GM10248 (cell line): Measurements from ENCODE around the gene CT45A8.
A peak's percentile ranks its signal among the peaks of the same experiment; 100 is the strongest.
"Not testable (repeated sequence)": the region's sequence is repeated elsewhere in the genome, so short reads cannot be mapped to it uniquely, and the experiment has no call there.

Source experiments
- CTCF ChIA-PET: fragments of 300-600 bp; sonication (Branson Sonifier 250); formaldehyde crosslinking; extraction: SDS; loops from one replicate; lab custom pipeline; 2021; ENCODE audit warnings: antibody characterized with exemption; lab: Yijun Ruan, JAX
- POLR2A ChIA-PET: fragments of 350-650 bp; sonication (Branson Sonifier 250); formaldehyde crosslinking; extraction: SDS; loops from one replicate; lab custom pipeline; 2020; ENCODE audit warnings: antibody characterized with exemption; lab: Yijun Ruan, JAX
- DNase-seq: peaks from one replicate; pipeline ENCODE4 v3.0.0; 2012; ENCODE audit errors: extremely low spot score
- TF ChIP-seq, protein P1 (sequence below): IDR thresholded peaks from 2 replicates; pipeline ENCODE4 v1.5.1; 2012; ENCODE audit warnings: mild to moderate bottlenecking, low read depth; ENCODE audit errors: extremely low read depth, missing control alignments, control extremely low read depth

CT45A8 gene, protein sequence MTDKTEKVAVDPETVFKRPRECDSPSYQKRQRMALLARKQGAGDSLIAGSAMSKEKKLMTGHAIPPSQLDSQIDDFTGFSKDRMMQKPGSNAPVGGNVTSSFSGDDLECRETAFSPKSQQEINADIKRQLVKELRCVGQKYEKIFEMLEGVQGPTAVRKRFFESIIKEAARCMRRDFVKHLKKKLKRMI

GRCh38 chrX:135854438-135854837 lies at the start of gene CT45A8:
Gene CT45A8, minus strand, starts transcription at chrX:135854538. Its CDS starts 3,755 bp downstream, at chrX:135850783.
- CTCF ChIA-PET, DNase-seq, POLR2A ChIA-PET: not testable (repeated sequence)

- ChIA-PET POLR2A (no interaction called here), CTCF (no interaction called here)
- no peak for DNase-seq
- TF ChIP-seq, protein P1, sequence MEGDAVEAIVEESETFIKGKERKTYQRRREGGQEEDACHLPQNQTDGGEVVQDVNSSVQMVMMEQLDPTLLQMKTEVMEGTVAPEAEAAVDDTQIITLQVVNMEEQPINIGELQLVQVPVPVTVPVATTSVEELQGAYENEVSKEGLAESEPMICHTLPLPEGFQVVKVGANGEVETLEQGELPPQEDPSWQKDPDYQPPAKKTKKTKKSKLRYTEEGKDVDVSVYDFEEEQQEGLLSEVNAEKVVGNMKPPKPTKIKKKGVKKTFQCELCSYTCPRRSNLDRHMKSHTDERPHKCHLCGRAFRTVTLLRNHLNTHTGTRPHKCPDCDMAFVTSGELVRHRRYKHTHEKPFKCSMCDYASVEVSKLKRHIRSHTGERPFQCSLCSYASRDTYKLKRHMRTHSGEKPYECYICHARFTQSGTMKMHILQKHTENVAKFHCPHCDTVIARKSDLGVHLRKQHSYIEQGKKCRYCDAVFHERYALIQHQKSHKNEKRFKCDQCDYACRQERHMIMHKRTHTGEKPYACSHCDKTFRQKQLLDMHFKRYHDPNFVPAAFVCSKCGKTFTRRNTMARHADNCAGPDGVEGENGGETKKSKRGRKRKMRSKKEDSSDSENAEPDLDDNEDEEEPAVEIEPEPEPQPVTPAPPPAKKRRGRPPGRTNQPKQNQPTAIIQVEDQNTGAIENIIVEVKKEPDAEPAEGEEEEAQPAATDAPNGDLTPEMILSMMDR, result no peak
Measured at GRCh38 chrX:135893294-135893817, 39.0 kb upstream of the CT45A8 start, which contains the start of the genes CT45A10 and SAGE1. Gene CT45A10, minus strand, starts transcription at chrX:135893444. Its CDS starts 8,100 bp downstream, at chrX:135885344. Gene SAGE1, plus strand, starts transcription at chrX:135893716. Its CDS starts 2,527 bp downstream, at chrX:135896243.

- ChIA-PET CTCF (no interaction called here), POLR2A (no interaction called here)
- TF ChIP-seq, protein P1, result no peak
- no peak for DNase-seq
Measured at GRCh38 chrX:135892781-135893180, 38.4 kb upstream of the CT45A8 start.

DNA sequence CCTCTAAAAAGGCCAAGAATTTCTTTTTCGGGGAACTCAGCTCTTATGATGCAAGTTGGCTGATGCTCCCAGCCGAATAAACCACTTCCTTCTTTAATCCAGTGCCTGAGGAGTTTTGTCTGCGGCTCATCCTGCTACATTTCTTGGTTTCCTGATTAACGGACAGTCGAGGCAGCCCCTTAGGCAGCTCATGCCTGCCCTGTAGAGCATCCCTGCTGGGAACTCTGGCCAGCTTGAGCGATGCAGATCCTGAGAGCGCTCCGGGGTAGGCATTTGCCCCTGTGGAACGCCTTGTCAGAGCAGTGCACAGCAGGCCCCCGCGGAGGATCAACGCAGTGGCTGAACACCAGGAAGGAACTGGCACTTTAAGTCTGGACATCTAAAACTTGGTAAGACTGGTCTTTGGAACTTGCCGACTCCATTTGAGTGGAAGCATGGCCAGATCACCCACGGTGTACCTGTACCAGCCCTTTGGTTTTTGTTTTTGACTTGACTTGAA lies 35.8 kb upstream of the CT45A8 start:
- ChIA-PET POLR2A (no interaction called here), CTCF (no interaction called here)
- DNase-seq, result no peak
- TF ChIP-seq, protein P1, result no peak

DNA sequence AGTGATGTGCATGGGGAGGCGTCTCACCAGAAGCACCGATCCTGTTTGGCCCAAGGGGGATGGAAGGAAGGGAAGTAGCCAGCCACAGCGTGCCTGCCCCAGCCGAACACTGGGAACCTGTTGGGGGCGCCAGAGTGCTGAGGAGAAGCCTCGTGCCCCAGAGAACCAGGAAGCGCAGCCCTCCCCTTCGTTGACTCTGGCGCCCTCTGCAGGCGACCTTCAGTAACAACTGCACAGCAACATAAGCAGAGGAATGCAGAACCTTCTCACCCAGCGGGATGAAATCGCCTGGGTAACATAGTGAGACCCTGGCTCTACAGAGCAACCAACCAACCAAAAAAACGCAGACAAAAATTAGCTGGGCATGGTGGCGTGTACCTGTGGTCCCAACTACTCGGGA lies 34.6 kb upstream of the CT45A8 start:
- POLR2A ChIA-PET, CTCF ChIA-PET, DNase-seq: not testable (repeated sequence)
- TF ChIP-seq, protein P1, result peak; percentile 42

- CTCF ChIA-PET, POLR2A ChIA-PET, DNase-seq: not testable (repeated sequence)
Measured at GRCh38 chrX:135888230-135888629, 33.9 kb upstream of the CT45A8 start.

DNA sequence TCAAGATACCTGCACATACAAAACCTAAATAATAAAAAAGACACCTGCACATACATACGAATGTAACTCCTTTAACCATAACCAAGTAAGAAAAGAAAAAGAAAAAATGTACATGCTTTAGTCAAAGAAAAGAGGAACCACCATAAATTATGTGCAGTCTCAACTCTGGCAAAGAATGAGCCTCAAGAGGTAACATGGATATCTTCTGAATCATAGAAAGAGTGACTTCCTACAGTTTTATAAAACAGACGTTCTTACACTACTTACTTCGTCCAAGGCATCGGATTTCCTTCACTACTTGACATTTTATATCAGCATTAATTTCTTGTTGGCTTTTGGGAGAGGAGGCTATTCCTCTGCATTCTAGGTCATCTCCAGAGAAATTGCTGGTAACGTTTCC lies 28.4 kb upstream of the CT45A8 start:
- DNase-seq, POLR2A ChIA-PET, CTCF ChIA-PET: not testable (repeated sequence)

- POLR2A ChIA-PET, DNase-seq, CTCF ChIA-PET: not testable (repeated sequence)
Measured at GRCh38 chrX:135871712-135872111, 17.4 kb upstream of the CT45A8 start, which contains the start of gene CT45A9. Gene CT45A9, minus strand, starts transcription at chrX:135871812. Its CDS starts 3,751 bp downstream, at chrX:135868061.

DNA sequence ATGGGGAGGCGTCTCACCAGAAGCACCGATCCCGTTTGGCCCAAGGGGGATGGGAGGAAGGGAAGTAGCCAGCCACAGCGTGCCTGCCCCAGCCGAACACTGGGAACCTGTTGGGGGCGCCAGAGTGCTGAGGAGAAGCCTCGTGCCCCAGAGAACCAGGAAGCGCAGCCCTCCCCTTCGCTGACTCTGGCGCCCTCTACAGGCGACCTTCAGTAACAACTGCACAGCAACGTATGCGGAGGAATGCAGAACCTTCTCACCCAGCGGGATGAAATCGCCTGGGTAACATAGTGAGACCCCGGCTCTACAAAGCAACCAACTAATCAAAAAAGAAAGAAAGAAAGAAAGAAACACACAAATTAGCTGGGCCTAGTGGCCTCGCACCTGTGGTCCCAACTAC lies 17.2 kb downstream of the CT45A8 start, which contains the start of gene CT45A7:
Gene CT45A7, minus strand, starts transcription at position 101 of the 400 bp plus-strand sequence. CDS start 3,747 bp downstream, outside the sequence.
- CTCF ChIA-PET, POLR2A ChIA-PET, DNase-seq: not testable (repeated sequence)

DNA sequence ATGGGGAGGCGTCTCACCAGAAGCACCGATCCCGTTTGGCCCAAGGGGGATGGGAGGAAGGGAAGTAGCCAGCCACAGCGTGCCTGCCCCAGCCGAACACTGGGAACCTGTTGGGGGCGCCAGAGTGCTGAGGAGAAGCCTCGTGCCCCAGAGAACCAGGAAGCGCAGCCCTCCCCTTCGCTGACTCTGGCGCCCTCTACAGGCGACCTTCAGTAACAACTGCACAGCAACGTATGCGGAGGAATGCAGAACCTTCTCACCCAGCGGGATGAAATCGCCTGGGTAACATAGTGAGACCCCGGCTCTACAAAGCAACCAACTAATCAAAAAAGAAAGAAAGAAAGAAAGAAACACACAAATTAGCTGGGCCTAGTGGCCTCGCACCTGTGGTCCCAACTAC lies 34.4 kb downstream of the CT45A8 start, which contains the start of gene CT45A2:
Gene CT45A2, minus strand, starts transcription at position 101 of the 400 bp plus-strand sequence. CDS start 3,747 bp downstream, outside the sequence.
- DNase-seq, CTCF ChIA-PET, POLR2A ChIA-PET: not testable (repeated sequence)

- DNase-seq, CTCF ChIA-PET, POLR2A ChIA-PET: not testable (repeated sequence)
Measured at GRCh38 chrX:135802687-135803086, 51.7 kb downstream of the CT45A8 start, which contains the start of gene CT45A6. Gene CT45A6, minus strand, starts transcription at chrX:135802787. Its CDS starts 3,794 bp downstream, at chrX:135798993.
